GM12878 (cell line): Measurements from ENCODE around the gene KCNK1. TPM values are rescaled to one million over a fixed set of nuclear protein-coding genes. Genes with fewer than 3 reads are reported as not detected.

ENCODE experiments used
- ATAC-seq: fragments of 200-7000 bp; cut with Tn5 transposase; 3 replicates; pipeline ENCODE4 v1.9.1; 2020; ENCODE audit warnings: mild to moderate bottlenecking, moderate library complexity
- BruUV-seq: library from RNA; stranded (reverse); fragments of 400-500 nt; replicated peaks from 2 replicates; lab custom pipeline; 2021; lab: Mats Ljungman, UMichigan
- CTCF ChIA-PET: fragments of 300-600 bp; sonication (Branson Sonifier 250); formaldehyde crosslinking; extraction: SDS; loops from one replicate; lab custom pipeline; 2021; ENCODE audit warnings: inconsistent platforms; lab: Yijun Ruan, JAX
- POLR2A ChIA-PET: fragments of 350-600 bp; formaldehyde crosslinking; extraction: SDS; loops from one replicate; lab custom pipeline; 2021; ENCODE audit warnings: inconsistent platforms; lab: Charles Lee
- RAD21 ChIA-PET: fragments of 300-600 bp; sonication (Branson Sonifier 250); formaldehyde crosslinking; loops from one replicate; lab custom pipeline; 2023; ENCODE audit warnings: antibody characterized with exemption; ENCODE audit not compliant: unreplicated experiment; lab: Charles Lee
- SMC1A ChIA-PET: fragments of 300-600 bp; sonication (Branson Sonifier 250); formaldehyde crosslinking; loops from one replicate; lab custom pipeline; 2023; ENCODE audit not compliant: unreplicated experiment, uncharacterized antibody; lab: Charles Lee
- DNase-seq: peaks from one replicate; pipeline ENCODE4 v3.0.0-alpha.2; 2011; ENCODE audit warnings: low read depth, low spot score
- FAIRE-seq: peaks from 3 replicates; lab custom pipeline; 2011; peaks lifted over from hg19 to GRCh38; lab: Jason Lieb, UNC
- H2AFZ ChIP-seq: 2 replicates; pipeline ENCODE4 v1.6.0; 2011; ENCODE audit warnings: low read depth, low read length, control low read depth; ENCODE audit not compliant: control insufficient read depth
- H3K27ac ChIP-seq: 2 replicates; pipeline ENCODE4 v1.5.1; 2011; ENCODE audit warnings: control low read depth; ENCODE audit not compliant: control insufficient read depth, insufficient read depth
- H3K27me3 ChIP-seq, 2 experiments: replicated peaks in 1 of 2; 2 replicates each; pipeline versions ENCODE4 v1.6.0 to v1.6.1; 2011; ENCODE audit warnings: low read length in 1 of 2; ENCODE audit not compliant: control insufficient read depth in 2 of 2, insufficient read depth in 2 of 2
- H3K36me3 ChIP-seq, 2 experiments: 2 replicates each; pipeline ENCODE4 v1.5.1; 2011; ENCODE audit warnings: low read length in 1 of 2; ENCODE audit not compliant: control insufficient read depth in 2 of 2, insufficient read depth in 2 of 2
- H3K4me1 ChIP-seq: 2 replicates; pipeline ENCODE4 v1.6.1; 2011; ENCODE audit warnings: mild to moderate bottlenecking, low read length, moderate library complexity, mixed read lengths; ENCODE audit not compliant: control insufficient read depth, insufficient read depth
- H3K4me2 ChIP-seq: 2 replicates; pipeline ENCODE4 v1.6.0; 2011; ENCODE audit warnings: control low read depth; ENCODE audit not compliant: control insufficient read depth, insufficient read depth
- H3K4me3 ChIP-seq: fragments of 200-600 bp; sonication (generic); 2 replicates; pipeline ENCODE4 v1.5.1; 2016
- H3K79me2 ChIP-seq: 2 replicates; pipeline ENCODE4 v1.6.0; 2011; ENCODE audit warnings: low read length; ENCODE audit not compliant: control insufficient read depth, insufficient read depth
- H3K9ac ChIP-seq: 2 replicates; pipeline ENCODE4 v1.8.0; 2011; ENCODE audit warnings: low read length, control low read depth, mixed read lengths; ENCODE audit not compliant: control insufficient read depth, insufficient read depth
- H3K9me3 ChIP-seq: replicated peaks from 3 replicates; pipeline ENCODE4 v1.5.1; 2011; ENCODE audit warnings: mild to moderate bottlenecking, low read length; ENCODE audit not compliant: control insufficient read depth, insufficient read depth
- H4K20me1 ChIP-seq: 2 replicates; pipeline ENCODE4 v1.6.0; 2011; ENCODE audit not compliant: control insufficient read depth, insufficient read depth
- E2F4 ChIP-seq: IDR thresholded peaks from 2 replicates; pipeline ENCODE4 v1.6.1; 2012; ENCODE audit warnings: low read depth, low read length, improper control_type of control experiment
- POLR2AphosphoS2 ChIP-seq: IDR thresholded peaks from 2 replicates; pipeline ENCODE4 v1.6.1; 2011; ENCODE audit warnings: low read depth, mild to moderate bottlenecking, low read length, improper control_type of control experiment, moderate library complexity
- REST ChIP-seq: IDR thresholded peaks from 2 replicates; pipeline ENCODE4 v1.6.1; 2012; ENCODE audit warnings: mild to moderate bottlenecking, low read depth, low read length
- TARDBP ChIP-seq: IDR thresholded peaks from 2 replicates; pipeline ENCODE4 v1.6.1; 2016; ENCODE audit warnings: borderline replicate concordance
- ZZZ3 ChIP-seq: IDR thresholded peaks from 2 replicates; pipeline ENCODE4 v1.6.1; 2011; ENCODE audit warnings: low read depth; ENCODE audit not compliant: control insufficient read depth, insufficient read length
- in situ Hi-C: fragments of 300-500 bp; cut with MboI; formaldehyde crosslinking; loops from 9 replicates; pipeline ENCODE4 v1.14.3; 2018; ENCODE audit warnings: mixed read lengths
- intact Hi-C: fragments of 100-400 bp; cut with micrococcal nuclease; formaldehyde crosslinking; loops from one replicate; pipeline ENCODE4 v1.14.2; 2022; ENCODE audit not compliant: unreplicated experiment
- polyA plus RNA-seq, 11 experiments: library from polyadenylated mRNA; depleted of rRNA in 4 of 11; unstranded in 6 of 11; stranded (reverse) in 5 of 11; fragments of >200 nt; fragmentation: Nextera tagmentation in 4 of 11; fragmentation: Illumina TruSeq in 1 of 11; extraction: Ambion mirVana in 4 of 11; extraction: Trizol in 1 of 11; gene quantifications; 1 replicate in 1 of 11; 2 replicates in 10 of 11; pipeline versions ENCODE4 v1.2.1 to v1.2.3, GENCODE V29; 2011 to 2016; ENCODE audit warnings: inconsistent platforms in 2 of 11, missing spikeins in 2 of 11, low read depth in 1 of 11
- total RNA-seq, 4 experiments: library from RNA; depleted of rRNA in 3 of 4; stranded (reverse); fragments of >200 nt in 3 of 4; fragmentation: Illumina TruSeq in 1 of 4; extraction: Trizol in 1 of 4; gene quantifications; 2 replicates each; pipeline versions ENCODE4 v1.2.1 to v1.2.3, GENCODE V29; 2013 to 2021
- TF ChIP-seq, protein P1 (sequence below): fragments of 450-650 bp; conservative IDR thresholded peaks from 2 replicates; pipeline ENCODE4 v1.6.1; 2017; ENCODE audit warnings: mild to moderate bottlenecking, moderate library complexity

The KCNK1 gene
- total and polyA plus RNA-seq, 10 of the 15 experiments (the other 5 are each of a cell fraction or from before 2014, with no cell fraction given) = 9.4 to 27.6 (median 15.1) TPM

DNA sequence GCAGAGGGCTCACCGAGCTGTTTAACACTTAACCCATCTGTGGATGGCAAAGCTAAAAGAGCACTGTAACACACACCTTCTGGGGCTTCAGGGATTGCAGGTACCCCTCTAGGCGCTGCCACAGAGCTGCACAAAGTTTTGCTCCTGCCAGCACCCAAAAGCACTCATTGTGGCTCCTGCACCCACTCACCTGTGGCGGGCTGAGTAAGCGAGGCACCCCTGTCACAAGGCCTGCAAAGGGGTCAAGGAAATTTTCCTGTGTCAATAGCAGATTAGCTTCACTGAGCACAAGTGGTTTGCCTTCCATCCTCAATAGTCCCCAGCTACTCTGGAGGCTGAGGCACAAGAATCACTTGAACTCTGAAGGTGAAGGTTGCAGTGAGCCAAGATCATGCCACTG is 29.5 kb upstream of the KCNK1 start (continued):
- TF ChIP-seq ZZZ3 = no peak
- TF ChIP-seq POLR2AphosphoS2 = no peak
- TF ChIP-seq, all 136 proteins: peak for 0

DNA sequence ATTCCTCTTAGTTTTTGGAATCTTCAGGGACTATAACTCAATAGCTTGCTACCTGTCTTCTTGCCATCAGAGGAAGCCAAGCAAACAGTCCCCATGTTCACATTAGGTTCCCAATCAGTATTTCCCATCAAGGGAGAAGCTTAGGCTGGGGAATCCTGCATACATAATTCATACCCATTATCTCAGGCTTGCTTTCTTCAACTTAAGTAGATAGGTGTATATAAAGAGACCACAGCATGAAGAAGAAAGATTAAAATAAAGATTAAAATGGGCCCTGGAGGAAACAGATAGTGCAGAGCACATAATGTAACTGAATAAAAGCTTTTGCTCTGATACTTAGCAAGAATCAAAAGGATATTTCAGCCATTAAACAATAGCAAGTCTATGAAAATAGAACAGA is 29.0 kb upstream of the KCNK1 start:
- Histone ChIP-seq H3K9me3 (no peaks in the 10 kb centered on the region), H3K4me3 (no peak overlapping the region), H4K20me1 (no peaks in the 10 kb centered on the region), H2AFZ (no peak overlapping the region), H3K36me3 (no peaks in the 10 kb centered on the region), H3K4me1 (peaks cover 5% of the 10 kb centered on the region; the same call in 1 of the 2 replicates), H3K27me3 (no peaks in the 10 kb centered on the region), H3K27ac (no peak overlapping the region), H3K4me2 (no peak overlapping the region), H3K79me2 (no peaks in the 10 kb centered on the region), H3K9ac (no peak overlapping the region)
- DNase-seq = no peak
- no peak for FAIRE-seq
- SMC1A ChIA-PET = interaction anchor here (1.1 to 1.8 kb wide), 5 partner anchors 8 to 67 kb away, joined by 3 to 8 read pairs (median 4); no protein-coding TSS in a partner anchor
- no TSS peak for BruUV-seq
- ATAC-seq = no peak
- TF ChIP-seq, protein P1, sequence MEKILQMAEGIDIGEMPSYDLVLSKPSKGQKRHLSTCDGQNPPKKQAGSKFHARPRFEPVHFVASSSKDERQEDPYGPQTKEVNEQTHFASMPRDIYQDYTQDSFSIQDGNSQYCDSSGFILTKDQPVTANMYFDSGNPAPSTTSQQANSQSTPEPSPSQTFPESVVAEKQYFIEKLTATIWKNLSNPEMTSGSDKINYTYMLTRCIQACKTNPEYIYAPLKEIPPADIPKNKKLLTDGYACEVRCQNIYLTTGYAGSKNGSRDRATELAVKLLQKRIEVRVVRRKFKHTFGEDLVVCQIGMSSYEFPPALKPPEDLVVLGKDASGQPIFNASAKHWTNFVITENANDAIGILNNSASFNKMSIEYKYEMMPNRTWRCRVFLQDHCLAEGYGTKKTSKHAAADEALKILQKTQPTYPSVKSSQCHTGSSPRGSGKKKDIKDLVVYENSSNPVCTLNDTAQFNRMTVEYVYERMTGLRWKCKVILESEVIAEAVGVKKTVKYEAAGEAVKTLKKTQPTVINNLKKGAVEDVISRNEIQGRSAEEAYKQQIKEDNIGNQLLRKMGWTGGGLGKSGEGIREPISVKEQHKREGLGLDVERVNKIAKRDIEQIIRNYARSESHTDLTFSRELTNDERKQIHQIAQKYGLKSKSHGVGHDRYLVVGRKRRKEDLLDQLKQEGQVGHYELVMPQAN = no peak
- no peak for TF ChIP-seq E2F4
- no peak for TF ChIP-seq REST
- no peak for TF ChIP-seq TARDBP
- CTCF ChIA-PET = interaction anchor here (1.2 kb wide), 2 partner anchors 26 to 95 kb away, joined by 3 read pairs; no protein-coding TSS in a partner anchor
- RAD21 ChIA-PET = interaction anchor here (1.3 to 2.6 kb wide), 3 partner anchors 12 to 146 kb away, joined by 3 to 9 read pairs (median 6); no protein-coding TSS in a partner anchor
- POLR2A ChIA-PET = interaction anchor here (1.2 kb wide), 1 partner anchor 11 kb away, joined by 4 read pairs; no protein-coding TSS in a partner anchor
- in situ Hi-C loops (no loop called here), intact Hi-C loops (no loop called here)
